PC-3 (cell line): ENCODE data around the gene SMCO4. TPM values are rescaled to one million over a fixed set of nuclear protein-coding genes. Genes with fewer than 3 reads are reported as not detected.

Experiments
- ATAC-seq: fragments of 200-7000 bp; cut with Tn5 transposase; 2 replicates; pipeline ENCODE4 v1.9.1; 2020; ENCODE audit warnings: mild to moderate bottlenecking, moderate library complexity
- BruUV-seq: library from RNA; stranded (reverse); fragments of 400-500 nt; replicated peaks from 2 replicates; lab custom pipeline; 2021; lab: Mats Ljungman, UMichigan
- CTCF ChIA-PET: fragments of 300-600 bp; sonication (Branson Sonifier 250); formaldehyde crosslinking; loops from one replicate; lab custom pipeline; 2022; ENCODE audit warnings: antibody characterized with exemption; lab: Charles Lee
- POLR2A ChIA-PET: fragments of 300-600 bp; sonication (Branson Sonifier 250); formaldehyde crosslinking; loops from one replicate; lab custom pipeline; 2022; ENCODE audit warnings: antibody characterized with exemption; ENCODE audit not compliant: unreplicated experiment; lab: Charles Lee
- DNase-seq: peaks from one replicate; pipeline ENCODE4 v3.0.0-alpha.2; 2015
- H2AFZ ChIP-seq: fragments of 300-600 bp; sonication (generic); 2 replicates; pipeline ENCODE4 v1.6.0; 2016; ENCODE audit warnings: antibody characterized with exemption, low read length
- H3F3A ChIP-seq: fragments of 300-600 bp; sonication (generic); one replicate; pipeline ENCODE4 v1.6.0; 2017; ENCODE audit warnings: antibody characterized with exemption, low read length, control low read depth, mild to moderate bottlenecking; ENCODE audit not compliant: unreplicated experiment
- H3K27ac ChIP-seq: fragments of 300-600 bp; sonication (generic); 2 replicates; pipeline ENCODE4 v1.5.1; 2016; ENCODE audit warnings: mild to moderate bottlenecking, low read length
- H3K27me3 ChIP-seq: fragments of 300-600 bp; sonication (generic); 2 replicates; pipeline ENCODE4 v1.6.1; 2016; ENCODE audit warnings: low read length, mixed read lengths
- H3K36me3 ChIP-seq: fragments of 300-600 bp; sonication (generic); 2 replicates; pipeline ENCODE4 v1.6.1; 2016; ENCODE audit warnings: low read depth, mixed run types, low read length, mixed read lengths
- H3K4me1 ChIP-seq: fragments of 300-600 bp; sonication (generic); 2 replicates; pipeline ENCODE4 v1.5.1; 2016; ENCODE audit warnings: low read length; ENCODE audit not compliant: insufficient read depth
- H3K4me2 ChIP-seq: fragments of 300-600 bp; sonication (generic); 2 replicates; pipeline ENCODE4 v1.6.0; 2016; ENCODE audit warnings: low read length
- H3K4me3 ChIP-seq: fragments of 300-600 bp; sonication (generic); 2 replicates; pipeline ENCODE4 v1.5.1; 2016; ENCODE audit warnings: mild to moderate bottlenecking, low read length, mixed read lengths
- H3K79me2 ChIP-seq: fragments of 300-600 bp; sonication (generic); 2 replicates; pipeline ENCODE4 v1.6.1; 2017; ENCODE audit warnings: low read length, mixed read lengths
- H3K9ac ChIP-seq: fragments of 300-600 bp; sonication (generic); 2 replicates; pipeline ENCODE4 v1.6.0; 2016; ENCODE audit warnings: mild to moderate bottlenecking, low read length
- H3K9me2 ChIP-seq: fragments of 300-600 bp; sonication (generic); replicated peaks from 2 replicates; pipeline ENCODE4 v1.6.1; 2016; ENCODE audit warnings: mixed run types, low read length, mixed read lengths
- H3K9me3 ChIP-seq: fragments of 300-600 bp; sonication (generic); 2 replicates; pipeline ENCODE4 v1.6.1; 2016; ENCODE audit warnings: low read length, mixed read lengths
- H4K20me1 ChIP-seq: fragments of 300-600 bp; sonication (generic); 2 replicates; pipeline ENCODE4 v1.6.1; 2016; ENCODE audit warnings: low read length, mixed read lengths
- CTCF ChIP-seq: fragments of 300-600 bp; sonication (generic); conservative IDR thresholded peaks from 2 replicates; pipeline ENCODE4 v1.5.1; 2017; ENCODE audit warnings: antibody characterized with exemption, low read depth, mild to moderate bottlenecking, low read length
- EZH2 ChIP-seq: fragments of 300-600 bp; sonication (generic); IDR thresholded peaks from one replicate; pipeline ENCODE4 v1.6.1; 2017; ENCODE audit warnings: antibody characterized with exemption, mild to moderate bottlenecking, low read length; ENCODE audit not compliant: unreplicated experiment
- EZH2phosphoT487 ChIP-seq: fragments of 300-600 bp; sonication (generic); IDR thresholded peaks from 2 replicates; pipeline ENCODE4 v1.6.1; 2018; ENCODE audit warnings: mild to moderate bottlenecking, antibody characterized with exemption, low read length, borderline replicate concordance
- intact Hi-C: fragments of 100-400 bp; cut with micrococcal nuclease; formaldehyde crosslinking; loops from 2 replicates; pipeline ENCODE4 v1.9.0; 2023
- total RNA-seq: library from RNA; depleted of rRNA; stranded (reverse); fragments of >200 nt; gene quantifications from 2 replicates; pipeline ENCODE4 v1.2.3, GENCODE V29; 2014

The SMCO4 gene
- total RNA-seq, 1 experiment from 2014 or later = 23.0 TPM

- Histone ChIP-seq H3K4me2 (no peak overlapping the region), H3F3A (no peaks in the 10 kb centered on the region), H3K27me3 (no peaks in the 10 kb centered on the region), H3K79me2 (no peaks in the 10 kb centered on the region), H3K9ac (no peak overlapping the region), H3K4me1 (peaks cover 8% of the 10 kb centered on the region), H3K27ac (no peak overlapping the region), H3K36me3 (no peaks in the 10 kb centered on the region), H3K9me2 (no peaks in the 10 kb centered on the region), H3K9me3 (no peaks in the 10 kb centered on the region), H4K20me1 (no peaks in the 10 kb centered on the region), H2AFZ (no peak overlapping the region), H3K4me3 (no peak overlapping the region)
- ChIA-PET CTCF (no interaction called here), POLR2A (interaction anchor here (0.6 kb wide), 1 partner anchor 127 kb away, joined by 6 read pairs; no protein-coding TSS in a partner anchor)
- ATAC-seq (no peak), DNase-seq (peak; percentile 29)
- no TSS peak for BruUV-seq
- intact Hi-C loops = no loop called here
- TF ChIP-seq CTCF = no peak
- TF ChIP-seq EZH2phosphoT487 = no peak
- no peak for TF ChIP-seq EZH2
These were observed 22.3 kb downstream of the SMCO4 start for GRCh38 chr11:93520726-93521509.

- no peaks in the 10 kb centered on the region for H3K36me3 ChIP-seq
- H3K4me1 ChIP-seq = peaks cover 8% of the 10 kb centered on the region
- H3K9me2 ChIP-seq = no peaks in the 10 kb centered on the region
- no peaks in the 10 kb centered on the region for H3K27me3 ChIP-seq
- no peaks in the 10 kb centered on the region for H4K20me1 ChIP-seq
- no peak for TF ChIP-seq EZH2phosphoT487
- no peak for TF ChIP-seq EZH2
- TF ChIP-seq CTCF = no peak
- no peaks in the 10 kb centered on the region for H3F3A ChIP-seq
- DNase-seq = no peak
- no peaks in the 10 kb centered on the region for H3K79me2 ChIP-seq
- POLR2A ChIA-PET = no interaction called here
- no peaks in the 10 kb centered on the region for H3K9me3 ChIP-seq
- ATAC-seq = no peak
- intact Hi-C loops = no loop called here
- H3K9ac ChIP-seq = no peak overlapping the region
- no TSS peak for BruUV-seq
- H3K4me2 ChIP-seq = no peak overlapping the region
- H2AFZ ChIP-seq = no peak overlapping the region
- CTCF ChIA-PET = no interaction called here
- H3K4me3 ChIP-seq = no peak overlapping the region
- no peak overlapping the region for H3K27ac ChIP-seq
These were observed 24.0 kb downstream of the SMCO4 start for GRCh38 chr11:93519179-93519578.

GRCh38 chr11:93518081-93518480 is 25.1 kb downstream of the SMCO4 start:
- H3K27me3 ChIP-seq = no peaks in the 10 kb centered on the region
- H3K4me1 ChIP-seq = peaks cover 8% of the 10 kb centered on the region
- H3F3A ChIP-seq = no peaks in the 10 kb centered on the region
- BruUV-seq = no TSS peak
- no peak overlapping the region for H3K4me3 ChIP-seq
- H3K9me3 ChIP-seq = no peaks in the 10 kb centered on the region
- H2AFZ ChIP-seq = no peak overlapping the region
- TF ChIP-seq EZH2phosphoT487 (no peak), CTCF (no peak), EZH2 (no peak)
- H3K79me2 ChIP-seq = no peaks in the 10 kb centered on the region
- no peaks in the 10 kb centered on the region for H3K9me2 ChIP-seq
- H3K4me2 ChIP-seq = no peak overlapping the region
- no peak overlapping the region for H3K27ac ChIP-seq
- intact Hi-C loops = no loop called here
- no peaks in the 10 kb centered on the region for H3K36me3 ChIP-seq
- ATAC-seq (no peak), DNase-seq (no peak)
- ChIA-PET POLR2A (no interaction called here), CTCF (no interaction called here)
- no peak overlapping the region for H3K9ac ChIP-seq
- H4K20me1 ChIP-seq = no peaks in the 10 kb centered on the region
